ENCODE data around the gene POU4F3.

DNA sequence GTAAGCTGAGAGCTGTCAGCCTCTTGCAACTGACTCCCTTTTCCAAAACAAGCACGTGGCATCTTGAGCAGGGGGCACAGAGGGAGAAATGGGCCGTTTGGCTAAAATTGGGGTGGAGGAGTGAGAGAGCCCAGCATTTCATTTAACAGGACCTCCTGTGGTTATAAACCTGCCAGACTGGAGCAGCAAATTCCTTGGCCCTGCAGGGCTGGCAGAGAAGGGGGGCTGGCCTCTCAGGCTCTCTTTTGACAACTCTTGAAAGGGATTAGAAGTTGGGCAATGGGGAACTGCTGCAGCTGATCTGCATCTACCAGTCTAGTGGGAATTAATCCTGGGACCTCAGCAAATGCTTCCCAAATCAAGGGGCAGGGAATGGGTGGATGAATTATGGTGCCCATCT is 7.2 kb upstream of the POU4F3 start:
- TF ChIP-seq, protein P1, sequence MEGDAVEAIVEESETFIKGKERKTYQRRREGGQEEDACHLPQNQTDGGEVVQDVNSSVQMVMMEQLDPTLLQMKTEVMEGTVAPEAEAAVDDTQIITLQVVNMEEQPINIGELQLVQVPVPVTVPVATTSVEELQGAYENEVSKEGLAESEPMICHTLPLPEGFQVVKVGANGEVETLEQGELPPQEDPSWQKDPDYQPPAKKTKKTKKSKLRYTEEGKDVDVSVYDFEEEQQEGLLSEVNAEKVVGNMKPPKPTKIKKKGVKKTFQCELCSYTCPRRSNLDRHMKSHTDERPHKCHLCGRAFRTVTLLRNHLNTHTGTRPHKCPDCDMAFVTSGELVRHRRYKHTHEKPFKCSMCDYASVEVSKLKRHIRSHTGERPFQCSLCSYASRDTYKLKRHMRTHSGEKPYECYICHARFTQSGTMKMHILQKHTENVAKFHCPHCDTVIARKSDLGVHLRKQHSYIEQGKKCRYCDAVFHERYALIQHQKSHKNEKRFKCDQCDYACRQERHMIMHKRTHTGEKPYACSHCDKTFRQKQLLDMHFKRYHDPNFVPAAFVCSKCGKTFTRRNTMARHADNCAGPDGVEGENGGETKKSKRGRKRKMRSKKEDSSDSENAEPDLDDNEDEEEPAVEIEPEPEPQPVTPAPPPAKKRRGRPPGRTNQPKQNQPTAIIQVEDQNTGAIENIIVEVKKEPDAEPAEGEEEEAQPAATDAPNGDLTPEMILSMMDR (IDR thresholded peaks at IDR 0.05): no peak
- TF ChIP-seq POLR2A (IDR thresholded peaks at IDR 0.05): no peak
